ENCODE data around the gene IGFBPL1.

The IGFBPL1 gene

GRCh38 chr9:38395653-38396370 is 28.4 kb downstream of the IGFBPL1 start:
- no peak for DNase-seq (ENCODE audit: low read depth)

GRCh38 chr9:38394416-38394815 is 29.8 kb downstream of the IGFBPL1 start:
- no peak for DNase-seq (ENCODE audit: low read depth)

GRCh38 chr9:38393128-38393796 is 31.0 kb downstream of the IGFBPL1 start:
- no peak for DNase-seq (ENCODE audit: low read depth)

- peak; percentile 16 for DNase-seq (ENCODE audit: low read depth)
Observed at GRCh38 chr9:38392235-38393127, 31.8 kb downstream of the IGFBPL1 start, which contains the start of gene ALDH1B1. ALDH1B1 (plus strand) TSS chr9:38392702; CDS start chr9:38395749, 3,047 bp downstream.

- DNase-seq (ENCODE audit: low read depth): no peak
Observed at GRCh38 chr9:38391278-38392118, 32.8 kb downstream of the IGFBPL1 start.

GRCh38 chr9:38390851-38391250 is 33.4 kb downstream of the IGFBPL1 start:
- no peak for DNase-seq (ENCODE audit: low read depth)

GRCh38 chr9:38390442-38390841 is 33.8 kb downstream of the IGFBPL1 start:
- DNase-seq (ENCODE audit: low read depth): no peak

GRCh38 chr9:38389313-38389712 is 34.9 kb downstream of the IGFBPL1 start:
- DNase-seq (ENCODE audit: low read depth): no peak

- no peak for DNase-seq (ENCODE audit: low read depth)
Observed at GRCh38 chr9:38388283-38389223, 35.7 kb downstream of the IGFBPL1 start.

GRCh38 chr9:38387751-38388150 is 36.5 kb downstream of the IGFBPL1 start:
- DNase-seq (ENCODE audit: low read depth): no peak

GRCh38 chr9:38387066-38387465 is 37.2 kb downstream of the IGFBPL1 start:
- no peak for DNase-seq (ENCODE audit: low read depth)

- DNase-seq (ENCODE audit: low read depth): no peak
Observed at GRCh38 chr9:38386319-38386895, 37.8 kb downstream of the IGFBPL1 start.

GRCh38 chr9:38385896-38386295 is 38.4 kb downstream of the IGFBPL1 start:
- DNase-seq (ENCODE audit: low read depth): no peak

- DNase-seq (ENCODE audit: low read depth): no peak
Observed at GRCh38 chr9:38384990-38385848, 39.0 kb downstream of the IGFBPL1 start.

- DNase-seq (ENCODE audit: low read depth): no peak
Observed at GRCh38 chr9:38382141-38382540, 42.1 kb downstream of the IGFBPL1 start.

GRCh38 chr9:38380872-38381534 is 43.3 kb downstream of the IGFBPL1 start:
- DNase-seq (ENCODE audit: low read depth): no peak

GRCh38 chr9:38380230-38380871 is 43.9 kb downstream of the IGFBPL1 start:
- DNase-seq (ENCODE audit: low read depth): no peak

Measured in T follicular helper cell (primary cell).